MM.1S (cell line): ENCODE data around the gene LYPD3.

ENCODE experiments used
- CTCF ChIP-seq: fragments of 300-600 bp; sonication (generic); IDR thresholded peaks from 2 replicates; pipeline ENCODE4 v1.5.1; 2016; ENCODE audit warnings: antibody characterized with exemption, low read length, mixed read lengths
- EZH2 ChIP-seq: fragments of 300-600 bp; sonication (generic); optimal IDR thresholded peaks from 2 replicates; pipeline ENCODE3; 2017; ENCODE audit warnings: low read depth, mild to moderate bottlenecking, antibody characterized with exemption, low read length, mixed read lengths
- EZH2phosphoT487 ChIP-seq: fragments of 300-600 bp; sonication (generic); IDR thresholded peaks from 2 replicates; pipeline ENCODE4 v1.6.1; 2018; ENCODE audit warnings: antibody characterized with exemption, low read length

DNA sequence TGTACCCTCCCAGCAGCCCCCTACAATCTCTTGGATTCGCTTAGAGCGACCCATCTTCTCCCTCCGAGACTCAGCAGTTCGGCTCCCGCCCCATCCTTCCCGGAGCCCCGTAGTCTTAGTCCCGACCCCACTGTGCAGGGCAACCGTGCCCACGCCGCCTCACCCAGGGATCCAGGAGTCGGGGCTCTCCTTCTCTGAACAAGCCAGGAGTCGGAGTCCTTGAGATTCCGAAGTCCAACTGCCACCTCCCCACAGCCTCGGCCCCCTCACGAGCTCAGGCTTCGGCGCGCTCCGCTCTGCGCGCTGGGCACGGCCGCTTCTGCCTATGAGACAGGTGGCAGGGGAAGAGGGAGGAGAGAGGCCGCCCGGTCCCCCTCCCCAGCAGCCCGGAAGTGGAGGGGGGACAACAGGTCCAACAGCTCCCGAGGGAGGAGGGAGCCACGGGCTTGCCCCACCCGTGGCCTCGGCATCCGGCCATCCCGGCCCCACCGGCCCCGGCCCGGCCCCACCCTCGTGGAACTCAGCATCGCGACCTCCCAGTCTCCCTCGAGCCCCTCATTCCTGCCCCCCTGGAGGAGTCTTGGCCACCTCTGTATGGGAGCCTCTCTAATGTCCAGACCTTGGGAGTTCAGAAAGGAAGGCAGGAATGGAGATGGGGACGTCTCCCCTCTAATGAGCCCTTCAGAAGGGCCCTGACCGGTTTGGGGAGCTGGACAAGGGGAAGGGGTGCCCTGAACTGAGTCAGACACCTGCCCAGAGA, 39.2 kb upstream of the LYPD3 start, which contains the start of gene PHLDB3:
- TF ChIP-seq EZH2, result no peak
- no peak for TF ChIP-seq CTCF
- no peak for TF ChIP-seq EZH2phosphoT487
